Epithelial cell of prostate (primary cell): ENCODE measurements around the gene TRIM22.
"Not testable (repeated sequence)": the region's sequence is repeated elsewhere in the genome, so short reads cannot be mapped to it uniquely, and the experiment has no call there.

ENCODE experiments used
- DNase-seq: peaks from one replicate; pipeline ENCODE4 v3.0.0-alpha.2; 2011; ENCODE audit warnings: low read depth, low spot score
- H3K27ac ChIP-seq: fragments of 450-650 bp; 2 replicates; pipeline ENCODE4 v1.5.1; 2017; ENCODE audit warnings: mild to moderate bottlenecking

The TRIM22 gene

DNA sequence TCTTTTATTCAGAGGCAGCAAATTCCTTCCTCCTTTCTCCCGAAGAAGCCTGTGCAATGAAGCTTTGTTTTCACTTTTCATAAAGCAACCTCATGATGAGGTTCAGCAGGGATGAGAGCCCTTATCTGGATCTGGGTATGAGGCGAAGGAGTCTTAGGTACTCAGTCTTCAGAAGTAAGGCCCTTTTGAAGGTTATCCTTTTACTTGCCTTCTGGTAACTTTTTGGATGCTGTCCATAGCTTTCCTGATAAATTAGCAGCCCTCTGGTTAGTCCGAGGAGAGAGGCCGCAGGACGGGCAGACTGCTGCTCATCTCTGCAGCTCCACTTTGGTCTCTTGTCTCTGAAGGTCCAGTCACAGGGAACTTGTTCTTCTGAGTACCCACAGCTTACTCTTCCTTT, 1.1 kb downstream of the TRIM22 start:
- DNase-seq: no peak
- H3K27ac ChIP-seq: peak overlapping the region; percentile 70

DNA sequence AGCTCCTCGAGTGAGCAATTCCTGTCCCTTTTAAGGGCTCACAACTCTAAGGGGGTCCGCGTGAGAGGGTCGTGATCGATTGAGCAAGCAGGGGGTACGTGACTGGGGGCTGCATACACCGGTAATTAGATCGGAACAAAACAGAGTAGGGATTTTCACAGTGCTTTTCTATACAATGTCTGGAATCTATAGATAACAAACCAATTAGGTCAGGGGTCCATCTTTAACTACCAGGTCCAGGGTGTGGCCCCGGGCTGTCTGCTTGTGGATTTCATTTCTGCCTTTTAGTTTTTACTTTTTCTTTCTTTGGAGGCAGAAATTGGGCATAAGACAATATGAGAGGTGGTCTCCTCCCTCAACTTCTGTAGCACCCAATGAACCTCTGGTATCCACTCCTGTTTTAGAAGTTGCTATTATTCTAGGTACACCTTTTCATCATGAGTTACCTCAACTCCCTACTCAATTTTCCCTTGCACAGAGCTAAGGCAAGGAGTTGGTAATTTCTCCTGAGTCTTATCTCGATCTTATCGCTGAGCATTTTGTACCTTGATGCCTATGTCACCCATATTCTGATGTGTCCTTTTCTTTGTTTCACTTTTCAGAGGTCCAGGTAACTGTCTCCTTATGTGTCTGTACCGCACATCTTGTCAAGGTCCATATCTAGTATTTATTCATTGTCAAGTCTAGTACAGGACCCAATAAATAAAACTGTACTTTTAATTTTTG, 1.8 kb downstream of the TRIM22 start:
- not testable (repeated sequence) for H3K27ac ChIP-seq, DNase-seq

DNA sequence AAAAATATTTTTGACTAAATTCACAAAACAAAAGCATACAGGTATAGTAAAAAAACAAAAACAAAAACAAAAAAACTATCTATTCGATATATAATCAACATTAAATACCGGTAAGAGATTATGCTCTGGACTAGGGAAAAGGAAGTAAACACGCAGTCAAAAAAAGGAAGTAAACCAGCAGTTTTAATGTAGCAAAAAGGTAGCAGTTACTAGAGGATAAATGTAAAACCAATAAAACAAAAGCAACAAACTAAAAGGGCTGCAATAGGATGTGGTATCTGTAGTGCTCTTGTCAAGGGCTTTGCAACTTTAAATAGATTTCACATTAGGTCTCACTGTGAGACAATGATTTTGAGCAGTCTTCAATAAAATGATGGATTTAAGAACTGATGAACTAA, 2.4 kb downstream of the TRIM22 start:
- H3K27ac ChIP-seq: no peak overlapping the region
- no peak for DNase-seq

GRCh38 chr11:5694642-5695041, 5.1 kb downstream of the TRIM22 start:
- no peak overlapping the region for H3K27ac ChIP-seq

DNA sequence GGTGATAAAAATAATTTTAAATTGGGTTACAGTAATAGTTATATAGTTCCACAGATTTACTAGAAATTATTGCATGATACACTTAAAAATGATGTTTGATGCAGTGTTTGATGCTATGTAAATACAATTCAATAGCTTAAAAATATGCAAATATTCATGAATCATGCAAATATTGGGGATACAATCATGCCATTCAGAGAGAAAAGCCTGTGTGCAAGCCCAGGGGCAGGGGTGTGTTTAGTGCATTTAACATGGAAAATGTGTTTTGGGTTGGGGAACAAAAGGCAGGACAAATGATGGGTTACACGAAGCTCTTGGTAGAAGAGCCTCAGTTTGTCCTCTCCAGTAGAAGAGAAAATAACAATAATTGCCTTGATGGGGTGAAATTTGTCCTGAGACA, 6.0 kb downstream of the TRIM22 start:
- H3K27ac ChIP-seq: no peak overlapping the region
- DNase-seq: no peak

More at GRCh38 chr11:5694642-5695041, 5.1 kb downstream of the TRIM22 start:
- no peak for DNase-seq

DNA sequence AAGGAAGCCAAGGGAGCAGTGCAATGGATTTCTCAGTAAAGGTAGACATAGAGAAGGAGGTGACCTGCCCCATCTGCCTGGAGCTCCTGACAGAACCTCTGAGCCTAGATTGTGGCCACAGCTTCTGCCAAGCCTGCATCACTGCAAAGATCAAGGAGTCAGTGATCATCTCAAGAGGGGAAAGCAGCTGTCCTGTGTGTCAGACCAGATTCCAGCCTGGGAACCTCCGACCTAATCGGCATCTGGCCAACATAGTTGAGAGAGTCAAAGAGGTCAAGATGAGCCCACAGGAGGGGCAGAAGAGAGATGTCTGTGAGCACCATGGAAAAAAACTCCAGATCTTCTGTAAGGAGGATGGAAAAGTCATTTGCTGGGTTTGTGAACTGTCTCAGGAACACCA, 6.6 kb downstream of the TRIM22 start:
- DNase-seq: no peak
- H3K27ac ChIP-seq: no peak overlapping the region

- DNase-seq: no peak
- H3K27ac ChIP-seq: no peak overlapping the region
Measured at GRCh38 chr11:5698281-5698680, 8.7 kb downstream of the TRIM22 start.

DNA sequence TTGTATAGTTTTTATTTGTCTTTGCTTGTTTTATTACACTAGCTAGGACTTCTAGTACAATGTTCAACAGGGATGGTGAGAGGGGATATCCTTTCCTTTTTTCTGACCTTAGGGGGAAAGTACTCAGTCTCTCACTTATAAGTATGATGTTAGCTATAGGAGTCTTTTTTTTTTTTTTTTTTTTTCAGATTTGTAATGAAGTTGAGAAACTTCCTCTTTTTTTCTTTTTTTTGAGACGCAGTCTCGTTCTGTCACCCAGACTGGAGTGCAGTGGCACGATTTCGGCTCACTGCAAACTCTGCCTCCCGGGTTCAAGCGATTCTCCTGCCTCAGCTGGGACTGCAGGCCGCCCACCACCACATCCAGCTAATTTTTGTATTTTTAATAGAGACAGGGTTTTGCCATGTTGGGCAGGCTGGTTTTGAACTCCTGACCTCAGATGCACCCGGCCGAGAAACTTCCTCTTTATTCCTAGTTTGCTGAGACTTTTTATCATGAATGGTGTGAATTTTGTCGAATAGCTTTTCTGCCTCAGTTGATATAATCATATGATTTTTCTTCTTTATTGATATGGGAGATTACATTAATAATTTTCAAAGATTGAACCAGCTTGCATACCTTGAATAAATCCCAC, 10.9 kb downstream of the TRIM22 start:
- no peak overlapping the region for H3K27ac ChIP-seq
- DNase-seq: no peak

GRCh38 chr11:5701055-5701577, 11.5 kb downstream of the TRIM22 start:
- no peak overlapping the region for H3K27ac ChIP-seq

DNA sequence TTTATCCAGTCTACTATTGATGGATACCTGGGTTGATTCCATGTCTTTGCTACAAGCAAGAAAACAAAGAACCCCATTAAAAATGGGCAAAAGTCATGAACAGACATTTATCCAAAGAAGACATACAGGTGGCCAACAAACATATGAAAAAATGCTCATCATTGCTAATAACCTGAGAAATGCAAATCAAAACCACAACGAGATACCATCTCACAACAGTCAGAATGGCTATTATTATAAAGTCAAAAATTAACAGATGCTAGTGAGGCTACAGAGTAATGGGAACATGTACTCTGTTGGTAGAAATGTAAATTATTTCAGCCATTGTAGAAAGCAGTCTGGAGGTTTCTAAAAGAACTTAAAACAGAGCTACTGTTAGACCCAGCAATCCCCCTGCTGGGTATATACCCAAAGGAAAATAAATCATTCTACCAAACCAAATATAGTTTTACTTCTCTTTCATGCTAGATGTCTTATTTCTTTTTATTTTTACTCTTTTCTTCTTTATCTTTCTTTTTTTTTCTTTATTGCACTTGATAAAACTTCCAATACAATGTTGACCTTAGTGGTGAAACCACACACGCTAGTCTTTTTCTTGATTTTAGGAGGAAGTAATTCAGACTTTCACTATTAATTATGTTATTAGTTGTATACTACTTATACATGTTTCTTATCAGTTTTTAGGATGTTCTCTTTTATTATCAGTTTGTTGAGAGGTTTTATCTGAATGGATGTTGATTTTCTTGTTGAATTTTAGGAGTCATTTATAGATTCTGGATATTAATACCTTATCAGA, 14.3 kb downstream of the TRIM22 start:
- DNase-seq: no peak
- H3K27ac ChIP-seq: no peak overlapping the region

More at GRCh38 chr11:5701055-5701577, 11.5 kb downstream of the TRIM22 start:
- no peak for DNase-seq

DNA sequence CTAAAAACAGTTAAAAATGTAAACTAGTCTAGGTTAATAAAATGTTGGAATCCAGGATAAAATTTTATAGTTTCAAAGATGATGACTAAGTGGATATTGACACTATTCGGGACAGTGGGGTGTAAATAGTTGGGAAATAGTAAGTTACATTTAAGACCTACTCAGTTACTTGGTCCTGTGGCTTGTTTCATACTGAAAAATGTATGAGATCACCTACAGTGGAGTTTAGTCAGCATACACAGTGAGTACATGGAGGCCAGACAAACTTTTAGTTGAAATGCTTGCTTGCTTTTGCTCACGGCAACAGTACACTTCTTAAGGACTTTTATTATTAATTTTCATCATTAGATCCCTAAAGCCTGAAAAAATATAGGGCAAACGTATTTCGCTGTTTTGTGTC, 16.1 kb downstream of the TRIM22 start:
- DNase-seq: no peak
- no peak overlapping the region for H3K27ac ChIP-seq

- no peak for DNase-seq
Measured at GRCh38 chr11:5712507-5712906, 22.9 kb downstream of the TRIM22 start.

GRCh38 chr11:5713695-5714094, 24.1 kb downstream of the TRIM22 start:
- H3K27ac ChIP-seq: no peak overlapping the region
- DNase-seq: no peak

More at GRCh38 chr11:5712507-5712906, 22.9 kb downstream of the TRIM22 start:
- H3K27ac ChIP-seq: no peak overlapping the region

DNA sequence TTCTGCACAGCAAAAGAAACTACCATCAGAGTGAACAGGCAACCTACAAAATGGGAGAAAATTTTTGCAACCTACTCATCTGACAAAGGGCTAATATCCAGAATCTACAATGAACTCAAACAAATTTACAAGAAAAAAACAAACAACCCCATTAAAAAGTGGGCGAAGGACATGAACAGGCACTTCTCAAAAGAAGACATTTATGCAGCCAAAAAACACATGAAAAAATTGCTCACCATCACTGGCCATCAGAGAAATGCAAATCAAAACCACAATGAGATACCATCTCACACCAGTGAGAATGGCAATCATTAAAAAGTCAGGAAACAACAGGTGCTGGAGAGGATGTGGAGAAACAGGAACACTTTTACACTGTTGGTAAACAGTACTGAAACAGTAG, 26.9 kb downstream of the TRIM22 start:
- not testable (repeated sequence) for DNase-seq, H3K27ac ChIP-seq

- DNase-seq: no peak
- no peak overlapping the region for H3K27ac ChIP-seq
Measured at GRCh38 chr11:5719703-5720495, 30.3 kb downstream of the TRIM22 start.

DNA sequence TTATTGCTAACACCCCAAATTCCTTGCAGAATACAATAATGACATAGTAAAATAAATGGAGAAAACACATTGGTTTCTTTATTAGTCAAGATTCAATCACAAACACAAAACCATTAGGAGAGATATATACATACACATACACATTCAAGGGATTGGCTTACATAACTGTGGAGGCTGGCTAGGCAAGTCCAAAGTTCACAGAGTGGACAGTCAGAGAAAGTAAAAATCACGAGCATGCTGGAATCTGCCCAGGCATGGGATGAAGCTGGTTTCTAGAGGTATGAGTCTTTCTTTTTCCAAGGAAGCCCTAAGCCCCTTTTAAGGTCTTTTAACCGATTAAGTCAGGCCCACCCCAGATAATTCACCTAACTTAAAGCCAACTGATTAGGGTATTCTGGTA, 33.0 kb downstream of the TRIM22 start:
- DNase-seq: no peak
- no peak overlapping the region for H3K27ac ChIP-seq

- no peak overlapping the region for H3K27ac ChIP-seq
Measured at GRCh38 chr11:5726351-5726750, 36.8 kb downstream of the TRIM22 start.

DNA sequence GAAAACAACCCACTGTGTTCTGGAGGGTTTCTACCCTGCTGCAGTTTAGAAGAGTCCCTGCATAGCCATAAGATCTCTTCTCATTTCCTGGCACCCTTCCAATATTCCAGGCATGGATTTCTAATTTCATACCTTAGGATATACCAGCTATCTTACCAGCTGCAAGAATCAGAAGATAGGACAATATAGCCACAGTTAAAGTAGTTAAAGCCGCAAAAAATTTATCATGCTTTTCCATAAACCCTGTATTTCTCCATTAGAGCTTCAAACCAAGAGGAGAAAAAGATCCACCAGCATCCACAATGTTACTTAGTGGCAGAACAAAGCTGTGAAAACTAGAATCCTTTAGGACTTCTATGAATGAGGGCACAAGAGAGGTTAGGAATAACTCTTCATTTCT, 38.1 kb downstream of the TRIM22 start:
- no peak for DNase-seq
- no peak overlapping the region for H3K27ac ChIP-seq

More at GRCh38 chr11:5726351-5726750, 36.8 kb downstream of the TRIM22 start:
- no peak for DNase-seq

GRCh38 chr11:5736396-5736795, 46.8 kb downstream of the TRIM22 start, which contains the start of gene OR56B1:
Gene OR56B1 (plus strand): TSS chr11:5736448. CDS start chr11:5736517, 69 bp downstream.
- H3K27ac ChIP-seq: no peak within 1 kb of the TSS
- DNase-seq: no peak

DNA sequence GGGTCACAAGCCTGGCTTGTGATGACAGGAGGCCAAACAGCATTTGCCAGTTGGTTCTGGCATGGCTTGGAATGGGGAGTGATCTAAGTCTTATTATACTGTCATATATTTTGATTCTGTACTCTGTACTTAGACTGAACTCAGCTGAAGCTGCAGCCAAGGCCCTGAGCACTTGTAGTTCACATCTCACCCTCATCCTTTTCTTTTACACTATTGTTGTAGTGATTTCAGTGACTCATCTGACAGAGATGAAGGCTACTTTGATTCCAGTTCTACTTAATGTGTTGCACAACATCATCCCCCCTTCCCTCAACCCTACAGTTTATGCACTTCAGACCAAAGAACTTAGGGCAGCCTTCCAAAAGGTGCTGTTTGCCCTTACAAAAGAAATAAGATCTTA, 47.5 kb downstream of the TRIM22 start:
- H3K27ac ChIP-seq: no peak overlapping the region
- DNase-seq: peak; percentile 5
